ENCODE measurements around the gene CYP26C1.

The CYP26C1 gene, protein sequence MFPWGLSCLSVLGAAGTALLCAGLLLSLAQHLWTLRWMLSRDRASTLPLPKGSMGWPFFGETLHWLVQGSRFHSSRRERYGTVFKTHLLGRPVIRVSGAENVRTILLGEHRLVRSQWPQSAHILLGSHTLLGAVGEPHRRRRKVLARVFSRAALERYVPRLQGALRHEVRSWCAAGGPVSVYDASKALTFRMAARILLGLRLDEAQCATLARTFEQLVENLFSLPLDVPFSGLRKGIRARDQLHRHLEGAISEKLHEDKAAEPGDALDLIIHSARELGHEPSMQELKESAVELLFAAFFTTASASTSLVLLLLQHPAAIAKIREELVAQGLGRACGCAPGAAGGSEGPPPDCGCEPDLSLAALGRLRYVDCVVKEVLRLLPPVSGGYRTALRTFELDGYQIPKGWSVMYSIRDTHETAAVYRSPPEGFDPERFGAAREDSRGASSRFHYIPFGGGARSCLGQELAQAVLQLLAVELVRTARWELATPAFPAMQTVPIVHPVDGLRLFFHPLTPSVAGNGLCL

DNA sequence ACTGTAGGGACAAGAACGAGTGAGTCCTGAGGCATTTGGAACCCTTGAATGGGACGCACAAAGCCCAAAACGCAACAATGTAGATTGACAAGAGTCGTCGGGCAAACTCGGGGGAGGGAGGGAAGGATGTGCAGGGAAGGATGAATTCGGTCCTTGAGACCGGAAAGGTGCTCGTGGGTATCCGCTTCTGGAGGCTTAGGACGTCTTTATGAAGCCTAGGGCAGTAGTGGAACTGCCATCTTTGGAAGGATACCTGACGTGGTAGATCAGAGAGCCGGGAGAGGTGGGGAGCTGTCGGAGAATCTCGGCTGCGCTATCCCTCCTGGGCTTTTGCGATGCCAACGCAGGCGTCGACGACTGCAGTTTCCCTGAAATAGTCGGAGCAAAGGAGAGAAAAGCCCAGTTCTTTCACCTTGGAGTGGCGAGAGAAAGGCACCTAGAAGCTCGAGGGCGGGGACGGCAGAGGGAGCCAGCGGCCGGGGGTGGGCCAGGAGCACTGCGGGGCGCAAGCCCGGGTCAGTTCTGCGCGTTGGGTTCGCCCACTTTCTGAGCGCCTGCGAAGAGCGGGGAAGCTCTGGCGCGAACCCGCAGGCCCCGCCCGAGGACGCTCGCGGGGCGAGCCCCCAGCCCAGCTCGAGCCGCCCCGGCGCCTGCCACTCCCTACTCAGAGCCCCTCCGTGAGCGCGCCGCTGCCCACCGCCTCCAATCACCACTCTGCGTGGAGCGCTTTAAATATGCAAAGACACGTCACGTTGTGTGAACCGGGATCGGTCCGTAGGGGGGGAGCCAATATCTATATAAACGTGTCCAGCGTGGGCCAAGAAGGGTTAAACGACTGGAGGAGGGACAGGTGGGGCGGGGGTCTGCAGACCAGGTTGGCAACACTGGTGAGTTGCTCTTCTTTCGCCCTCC is at the start of gene CYP26C1:
Gene CYP26C1, plus strand, starts transcription at position 824 of the 912 bp plus-strand sequence. CDS start 466 bp downstream, outside the sequence.
- DNase-seq (ENCODE audit: low read depth), result no peak

- no peak for DNase-seq (ENCODE audit: low read depth)
Measured at GRCh38 chr10:93015722-93016121, 44.9 kb upstream of the CYP26C1 start.

- DNase-seq (ENCODE audit: low read depth), result no peak
Measured at GRCh38 chr10:93023013-93023650, 37.5 kb upstream of the CYP26C1 start.

DNA sequence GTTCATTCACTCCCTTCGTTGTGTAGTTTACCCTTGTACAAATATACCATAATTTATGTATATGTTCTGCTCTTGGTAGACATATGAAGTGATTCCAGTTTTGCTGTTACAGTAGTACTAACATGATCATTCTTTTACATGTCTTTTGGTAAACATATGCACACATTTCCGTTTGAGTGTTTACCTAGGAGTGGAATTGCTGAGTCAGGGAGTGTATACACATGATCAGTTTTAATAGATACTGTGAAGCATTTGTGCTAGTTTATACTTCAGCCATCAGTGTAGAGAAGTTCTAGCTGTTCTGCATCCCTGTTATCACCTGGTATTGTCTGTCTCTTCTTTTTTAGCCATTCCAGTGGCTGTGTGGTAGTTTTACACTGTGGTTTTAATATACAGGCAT is 34.5 kb upstream of the CYP26C1 start:
- no peak for DNase-seq (ENCODE audit: low read depth)

- no peak for DNase-seq (ENCODE audit: low read depth)
Measured at GRCh38 chr10:93027508-93027907, 33.1 kb upstream of the CYP26C1 start.

- no peak for DNase-seq (ENCODE audit: low read depth)
Measured at GRCh38 chr10:93028883-93029282, 31.7 kb upstream of the CYP26C1 start.

DNA sequence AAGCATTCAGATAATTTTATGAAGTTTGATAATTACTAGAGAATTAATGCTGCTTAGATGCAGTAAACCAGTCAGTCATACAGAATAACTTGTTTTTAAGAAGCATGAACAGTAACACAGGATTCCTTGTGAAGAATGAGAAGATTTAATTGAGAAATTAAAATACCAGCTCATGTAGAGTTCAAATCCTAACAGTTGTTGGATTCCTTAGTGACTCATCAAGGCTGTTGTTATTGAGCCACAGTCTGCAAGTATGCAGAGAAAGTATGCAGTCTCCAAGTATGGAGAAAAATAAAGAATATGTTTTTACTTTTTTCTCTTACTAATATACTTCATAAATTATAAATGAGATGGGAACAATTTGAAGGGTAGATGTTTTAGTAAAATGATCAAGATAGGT is 30.2 kb upstream of the CYP26C1 start:
- DNase-seq (ENCODE audit: low read depth), result no peak

DNA sequence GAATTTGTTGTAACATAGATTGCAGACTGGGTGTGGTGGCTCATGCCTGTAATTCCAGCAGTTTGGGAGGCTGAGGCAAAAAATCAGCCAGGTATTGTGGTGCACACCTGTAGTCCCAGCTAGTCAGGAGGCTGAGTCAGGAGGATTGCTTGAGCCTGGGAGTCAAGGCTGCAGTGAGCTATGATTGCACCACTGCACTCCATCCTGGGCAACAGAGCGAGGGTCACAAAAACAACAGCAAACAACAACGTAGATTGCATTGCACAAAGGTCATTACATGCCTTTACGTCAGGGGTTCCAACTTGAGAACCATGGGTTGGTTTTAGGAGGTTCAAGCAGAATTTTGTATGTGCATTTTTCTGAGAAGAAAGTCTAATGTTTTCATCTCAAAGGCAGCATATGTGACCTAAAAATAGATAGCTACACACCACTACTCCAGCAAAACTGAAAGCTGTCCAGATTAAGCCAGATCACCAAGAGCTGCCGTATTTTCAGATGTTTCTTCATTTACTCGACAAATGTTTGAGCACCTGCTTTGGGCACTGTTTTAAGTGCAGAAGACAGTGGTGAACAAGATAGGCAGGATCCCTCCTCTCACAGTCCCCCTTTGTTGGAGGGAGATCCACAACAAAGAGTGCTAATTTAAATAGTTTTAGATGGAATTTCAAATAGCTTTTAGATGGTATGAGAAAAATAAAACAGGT is 28.3 kb upstream of the CYP26C1 start:
- no peak for DNase-seq (ENCODE audit: low read depth)

DNA sequence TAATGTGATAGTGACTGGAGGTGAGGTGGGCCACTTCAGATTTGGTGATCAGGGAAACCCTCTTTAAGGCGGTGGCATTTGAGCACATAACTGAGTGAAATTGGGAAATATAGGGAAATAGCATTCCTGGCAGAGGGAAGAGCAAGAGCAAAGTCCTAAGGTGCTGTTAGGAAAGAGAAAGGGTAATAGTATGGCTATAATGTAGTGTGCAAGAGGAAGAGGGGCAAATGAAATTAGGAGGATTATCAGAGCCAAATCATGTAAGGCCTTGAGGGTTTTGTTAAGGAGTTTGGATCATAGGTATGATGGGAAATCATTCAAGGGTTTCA is 27.8 kb upstream of the CYP26C1 start:
- DNase-seq (ENCODE audit: low read depth), result no peak

DNA sequence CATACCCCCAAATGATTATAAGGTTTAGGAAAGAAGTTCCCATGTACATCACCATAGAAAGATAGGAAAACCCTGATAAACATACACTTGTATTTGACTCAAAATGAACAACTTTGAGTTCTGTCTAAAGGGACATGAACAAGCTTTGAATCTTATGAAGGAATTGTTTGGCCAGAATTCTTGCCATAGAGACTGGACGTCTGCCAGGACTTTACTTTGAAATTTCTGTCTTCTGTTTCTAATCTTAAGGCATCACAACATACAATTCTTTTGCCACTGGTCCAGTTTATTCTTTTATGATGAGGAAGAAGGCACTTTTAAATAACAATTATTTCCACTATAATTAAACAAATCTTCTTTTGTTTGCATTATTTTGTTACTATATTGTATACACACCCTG is 26.2 kb upstream of the CYP26C1 start:
- no peak for DNase-seq (ENCODE audit: low read depth)

- no peak for DNase-seq (ENCODE audit: low read depth)
Measured at GRCh38 chr10:93039110-93039509, 21.5 kb upstream of the CYP26C1 start.

DNA sequence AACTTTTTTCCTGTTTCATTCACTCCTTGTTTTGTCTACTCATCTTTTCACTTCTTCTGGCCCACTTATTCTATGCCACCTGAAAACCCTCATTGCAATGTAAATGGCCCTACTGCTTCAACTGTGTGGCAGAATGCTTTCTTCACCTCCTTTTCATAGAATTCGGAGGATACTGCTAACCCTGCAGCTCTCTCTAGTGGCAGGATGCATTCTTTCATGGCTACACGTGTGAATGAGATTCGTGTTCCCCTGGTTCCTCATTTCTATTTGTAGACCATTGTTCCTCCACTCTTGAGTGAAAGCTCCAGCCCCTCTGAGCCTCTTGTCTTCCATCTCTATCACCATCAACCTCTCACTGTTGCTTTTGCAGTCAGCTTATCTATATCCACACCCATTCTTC is 20.9 kb upstream of the CYP26C1 start:
- DNase-seq (ENCODE audit: low read depth), result no peak

GRCh38 chr10:93054486-93054885 is 6.1 kb upstream of the CYP26C1 start:
- DNase-seq (ENCODE audit: low read depth), result no peak

- DNase-seq (ENCODE audit: low read depth), result no peak
Measured at GRCh38 chr10:93058139-93058538, 2.5 kb upstream of the CYP26C1 start.

DNA sequence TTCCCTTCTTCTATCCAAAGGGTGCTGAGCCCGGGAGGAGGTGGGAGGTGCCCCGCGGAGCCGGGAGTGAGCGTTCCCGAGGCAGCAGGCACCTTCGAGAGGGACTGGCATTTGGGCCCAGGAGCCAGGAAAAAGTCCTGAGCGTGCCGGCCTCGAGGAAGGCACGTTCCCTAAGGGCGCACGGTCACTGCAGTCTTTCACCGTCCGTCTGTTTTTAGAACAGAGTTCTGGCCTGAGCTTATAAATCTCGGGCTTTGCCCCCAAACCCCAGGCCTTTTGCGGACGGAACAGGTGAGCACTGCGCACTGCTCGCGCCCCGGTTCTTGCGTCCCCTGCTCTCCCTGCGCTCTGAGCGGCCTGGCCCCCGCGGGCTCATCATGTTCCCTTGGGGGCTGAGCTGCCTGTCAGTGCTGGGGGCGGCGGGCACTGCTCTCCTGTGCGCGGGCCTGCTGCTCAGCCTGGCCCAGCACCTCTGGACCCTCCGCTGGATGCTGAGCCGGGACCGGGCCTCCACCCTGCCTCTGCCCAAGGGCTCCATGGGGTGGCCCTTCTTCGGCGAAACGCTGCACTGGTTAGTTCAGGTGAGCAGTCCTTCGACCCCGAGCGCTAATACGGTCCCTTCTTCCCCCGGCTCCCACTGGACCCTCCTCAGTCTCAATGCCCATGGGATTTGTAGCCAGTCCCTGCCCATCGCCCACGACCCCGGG is 442 bp downstream of the CYP26C1 start:
- DNase-seq (ENCODE audit: low read depth), result no peak

GRCh38 chr10:93061594-93062513 is 1.3 kb downstream of the CYP26C1 start:
- no peak for DNase-seq (ENCODE audit: low read depth)

DNA sequence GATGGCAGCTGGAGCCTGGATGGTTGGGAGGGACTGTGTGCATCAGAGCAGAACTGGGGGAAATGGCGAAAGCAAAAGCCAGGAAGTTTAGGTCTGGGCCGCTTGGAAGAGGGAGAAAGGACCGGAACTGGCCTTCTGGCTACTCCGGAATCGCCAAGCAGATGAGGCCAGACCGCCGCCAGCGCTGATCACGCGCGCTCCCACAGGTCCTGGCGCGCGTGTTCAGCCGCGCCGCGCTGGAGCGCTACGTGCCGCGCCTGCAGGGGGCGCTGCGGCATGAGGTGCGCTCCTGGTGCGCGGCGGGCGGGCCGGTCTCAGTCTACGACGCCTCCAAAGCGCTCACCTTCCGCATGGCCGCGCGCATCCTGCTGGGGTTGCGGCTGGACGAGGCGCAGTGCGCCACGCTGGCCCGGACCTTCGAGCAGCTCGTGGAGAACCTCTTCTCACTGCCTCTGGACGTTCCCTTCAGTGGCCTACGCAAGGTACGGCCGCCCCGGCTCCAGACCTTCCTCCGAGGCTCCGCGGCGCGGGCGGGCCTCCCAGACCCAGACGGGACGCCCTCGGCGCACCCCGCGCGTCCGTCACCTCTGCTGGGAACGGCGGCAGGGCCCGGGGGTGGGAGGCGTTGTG is 2.0 kb downstream of the CYP26C1 start:
- no peak for DNase-seq (ENCODE audit: low read depth)

DNA sequence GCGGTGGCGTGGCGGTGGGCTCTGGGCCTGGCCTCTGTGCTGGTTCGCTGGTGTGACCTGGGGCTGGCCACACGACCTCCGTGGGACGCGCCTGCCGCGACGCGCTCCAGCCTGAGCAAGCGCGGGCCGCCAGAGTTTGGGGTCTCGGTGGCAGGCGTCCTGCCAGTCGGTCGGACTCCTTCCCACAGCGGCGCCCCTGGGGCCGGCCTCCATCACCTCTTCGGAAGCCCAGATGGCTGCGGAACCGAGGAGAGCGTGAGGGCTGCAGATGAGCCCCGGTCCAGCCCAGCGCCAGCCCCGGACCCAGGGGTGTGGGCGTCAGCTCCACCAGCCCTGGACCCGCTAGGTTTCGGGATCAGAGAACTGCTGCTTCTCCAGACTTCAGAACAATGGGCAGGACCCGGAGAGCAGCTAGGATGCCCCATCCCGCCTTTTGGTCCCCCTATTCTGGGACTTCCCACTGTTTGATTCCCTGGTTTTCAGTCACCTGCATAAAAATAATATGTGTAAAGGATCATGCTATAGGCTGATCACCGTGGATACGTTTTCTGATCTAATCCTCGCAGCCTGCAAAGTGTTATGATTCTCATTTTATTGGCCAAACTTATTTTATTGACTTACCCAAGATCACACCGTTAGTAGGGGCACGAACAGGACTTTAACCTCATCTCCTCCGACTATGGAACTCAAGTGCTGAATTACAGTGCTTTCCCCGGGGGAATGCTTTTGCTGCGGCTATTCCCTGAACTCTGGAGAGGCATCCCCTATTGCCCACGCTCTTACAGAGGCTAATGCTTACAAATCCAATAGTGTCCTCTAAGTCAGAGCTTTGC is 2.8 kb downstream of the CYP26C1 start:
- DNase-seq (ENCODE audit: low read depth), result no peak

All from stimulated activated CD4-positive, alpha-beta T cell treated with anti-CD3 and anti-CD28 coated beads, Interleukin-2, amount 100 ng/mL, for 4 hours (primary cell).